OCI-LY7 (cell line): Measurements from ENCODE around the gene TOLLIP.

Experiments used
- EZH2phosphoT487 ChIP-seq: fragments of 200-600 bp; sonication (generic); IDR thresholded peaks from 2 replicates; pipeline ENCODE4 v1.6.1; 2018; ENCODE audit warnings: low read depth, borderline replicate concordance, mild to moderate bottlenecking, mixed run types, antibody characterized with exemption, low read length, moderate library complexity, mixed read lengths
- TF ChIP-seq, protein P1 (sequence below): fragments of 200-600 bp; sonication (generic); conservative IDR thresholded peaks from 2 replicates; pipeline ENCODE4 v1.5.1; 2014; ENCODE audit warnings: mild to moderate bottlenecking, antibody characterized with exemption, low read length, moderate library complexity, mixed read lengths

- TF ChIP-seq, protein P1, sequence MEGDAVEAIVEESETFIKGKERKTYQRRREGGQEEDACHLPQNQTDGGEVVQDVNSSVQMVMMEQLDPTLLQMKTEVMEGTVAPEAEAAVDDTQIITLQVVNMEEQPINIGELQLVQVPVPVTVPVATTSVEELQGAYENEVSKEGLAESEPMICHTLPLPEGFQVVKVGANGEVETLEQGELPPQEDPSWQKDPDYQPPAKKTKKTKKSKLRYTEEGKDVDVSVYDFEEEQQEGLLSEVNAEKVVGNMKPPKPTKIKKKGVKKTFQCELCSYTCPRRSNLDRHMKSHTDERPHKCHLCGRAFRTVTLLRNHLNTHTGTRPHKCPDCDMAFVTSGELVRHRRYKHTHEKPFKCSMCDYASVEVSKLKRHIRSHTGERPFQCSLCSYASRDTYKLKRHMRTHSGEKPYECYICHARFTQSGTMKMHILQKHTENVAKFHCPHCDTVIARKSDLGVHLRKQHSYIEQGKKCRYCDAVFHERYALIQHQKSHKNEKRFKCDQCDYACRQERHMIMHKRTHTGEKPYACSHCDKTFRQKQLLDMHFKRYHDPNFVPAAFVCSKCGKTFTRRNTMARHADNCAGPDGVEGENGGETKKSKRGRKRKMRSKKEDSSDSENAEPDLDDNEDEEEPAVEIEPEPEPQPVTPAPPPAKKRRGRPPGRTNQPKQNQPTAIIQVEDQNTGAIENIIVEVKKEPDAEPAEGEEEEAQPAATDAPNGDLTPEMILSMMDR: no peak
- no peak for TF ChIP-seq EZH2phosphoT487
Observed at GRCh38 chr11:1304380-1304779, 5.1 kb downstream of the TOLLIP start.
